ENCODE data around the gene ARF4. TPM values are rescaled to one million over a fixed set of nuclear protein-coding genes. Genes with fewer than 3 reads are reported as not detected.
A peak's percentile ranks its signal among the peaks of the same experiment; 100 is the strongest.

The ARF4 gene
- total and polyA plus RNA-seq, 2 experiments from 2014 or later, result 144 to 249 TPM

DNA sequence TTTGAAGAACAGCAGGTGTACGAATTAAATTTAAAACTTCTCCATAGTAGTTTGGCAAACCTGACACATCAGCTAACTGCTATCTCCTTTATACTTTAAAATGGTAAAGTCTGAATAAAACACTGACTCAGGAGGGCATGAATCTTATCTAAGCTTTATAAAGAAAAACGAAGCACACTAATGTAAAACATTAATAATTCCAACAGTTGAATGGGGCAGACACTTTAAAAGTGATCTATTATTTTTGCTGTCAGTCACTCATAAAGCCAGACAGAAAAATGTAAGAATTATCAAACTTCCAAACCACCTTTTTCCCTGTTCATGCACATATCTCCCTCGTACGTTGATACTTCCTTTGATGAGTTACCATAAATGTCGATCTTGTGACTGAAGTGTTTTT lies 2.6 kb downstream of the ARF4 start:
- Histone ChIP-seq H3K4me3 (peak overlapping the region; percentile 87; the same call in 1 of the 2 replicates), H4K20me1 (replicated peaks; ENCODE audit: insufficient read depth) (peaks cover 47% of the 10 kb centered on the region), H3K4me1 (ENCODE audit: insufficient read depth) (peaks cover 18% of the 10 kb centered on the region), H3K79me2 (replicated peaks; ENCODE audit: insufficient read depth) (peaks cover 73% of the 10 kb centered on the region), H3K36me3 (ENCODE audit: insufficient read depth) (no peaks in the 10 kb centered on the region; the same call in 1 of the 2 replicates), H3K9me2 (ENCODE audit: insufficient read depth) (no peaks in the 10 kb centered on the region), H3K27me3 (ENCODE audit: insufficient read depth) (no peaks in the 10 kb centered on the region), H3F3A (replicated peaks; ENCODE audit: low read depth) (0 out of 2 replicates have a peak, but pooled peaks cover 5% of the 10 kb centered on the region), H3K27ac (ENCODE audit: low read depth) (no peak overlapping the region), H2AFZ (no peak overlapping the region), H3K4me2 (peak overlapping the region; percentile 88)
- H3K27ac Mint-ChIP-seq, result no peak overlapping the region
- no peak for DNase-seq (ENCODE audit: low spot score)
- TF ChIP-seq CREB1 (CRISPR knock-in tag; IDR thresholded peaks at IDR 0.05; ENCODE audit: low read depth) (no peak), EZH2phosphoT487 (IDR thresholded peaks at IDR 0.05; ENCODE audit: unreplicated experiment) (no peak)
- ATAC-seq, result no peak
- H3K4me1 Mint-ChIP-seq, result peaks cover 25% of the 10 kb centered on the region
- H3K9me3 Mint-ChIP-seq, result no peaks in the 10 kb centered on the region; the same call in 2 of the 3 replicates
- peak overlapping the region; percentile 96 for H3K4me3 Mint-ChIP-seq
- peaks cover 11% of the 10 kb centered on the region for H3K27me3 Mint-ChIP-seq (ENCODE audit: insufficient read depth, low read depth, poor library complexity)
- H3K36me3 Mint-ChIP-seq (ENCODE audit: low read depth), result peaks cover 34% of the 10 kb centered on the region

DNA sequence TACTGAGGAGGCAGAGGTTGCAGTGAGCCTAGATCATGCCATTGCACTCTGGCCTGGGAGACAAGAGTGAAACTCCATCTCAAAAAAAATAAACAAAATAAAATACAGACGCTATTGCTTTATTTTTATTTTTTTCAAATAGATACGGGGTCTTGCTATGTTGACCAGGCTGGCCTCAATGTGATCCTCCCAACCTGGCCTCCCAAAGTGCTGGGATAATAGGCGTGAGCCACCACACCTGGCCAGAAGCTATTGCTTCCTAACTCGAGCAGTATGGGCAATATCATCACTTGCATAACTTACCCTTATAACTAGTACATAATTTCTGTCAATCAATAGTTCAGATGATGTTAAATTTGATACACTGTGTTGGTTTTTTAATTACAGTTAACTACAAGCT lies 3.0 kb downstream of the ARF4 start:
- H3K27ac Mint-ChIP-seq, result no peak overlapping the region

More for the DNA sequence above, 3.0 kb downstream of the ARF4 start:
- peak overlapping the region; percentile 88; the same call in 1 of the 2 replicates for H3K4me2 ChIP-seq
- Mint-ChIP-seq H3K4me1 (peaks cover 22% of the 10 kb centered on the region), H3K4me3 (no peak overlapping the region; the same call in 2 of the 3 replicates), H3K27me3 (ENCODE audit: insufficient read depth, low read depth, poor library complexity) (peaks cover 11% of the 10 kb centered on the region), H3K9me3 (no peaks in the 10 kb centered on the region; the same call in 2 of the 3 replicates), H3K36me3 (ENCODE audit: low read depth) (peaks cover 34% of the 10 kb centered on the region)
- TF ChIP-seq, protein P1, sequence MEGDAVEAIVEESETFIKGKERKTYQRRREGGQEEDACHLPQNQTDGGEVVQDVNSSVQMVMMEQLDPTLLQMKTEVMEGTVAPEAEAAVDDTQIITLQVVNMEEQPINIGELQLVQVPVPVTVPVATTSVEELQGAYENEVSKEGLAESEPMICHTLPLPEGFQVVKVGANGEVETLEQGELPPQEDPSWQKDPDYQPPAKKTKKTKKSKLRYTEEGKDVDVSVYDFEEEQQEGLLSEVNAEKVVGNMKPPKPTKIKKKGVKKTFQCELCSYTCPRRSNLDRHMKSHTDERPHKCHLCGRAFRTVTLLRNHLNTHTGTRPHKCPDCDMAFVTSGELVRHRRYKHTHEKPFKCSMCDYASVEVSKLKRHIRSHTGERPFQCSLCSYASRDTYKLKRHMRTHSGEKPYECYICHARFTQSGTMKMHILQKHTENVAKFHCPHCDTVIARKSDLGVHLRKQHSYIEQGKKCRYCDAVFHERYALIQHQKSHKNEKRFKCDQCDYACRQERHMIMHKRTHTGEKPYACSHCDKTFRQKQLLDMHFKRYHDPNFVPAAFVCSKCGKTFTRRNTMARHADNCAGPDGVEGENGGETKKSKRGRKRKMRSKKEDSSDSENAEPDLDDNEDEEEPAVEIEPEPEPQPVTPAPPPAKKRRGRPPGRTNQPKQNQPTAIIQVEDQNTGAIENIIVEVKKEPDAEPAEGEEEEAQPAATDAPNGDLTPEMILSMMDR (conservative IDR thresholded peaks at IDR 0.05; ENCODE audit: low read depth in 2 of 2), result no peak
- TF ChIP-seq ZNF331 (CRISPR knock-in tag; IDR thresholded peaks at IDR 0.05; ENCODE audit: low read depth) (no peak), EZH2 (IDR thresholded peaks at IDR 0.05; ENCODE audit: low read depth, unreplicated experiment) (no peak), POLR2AphosphoS5 (IDR thresholded peaks at IDR 0.05; ENCODE audit: low read depth) (no peak), EZH2phosphoT487 (IDR thresholded peaks at IDR 0.05; ENCODE audit: unreplicated experiment) (no peak), CREB1 (CRISPR knock-in tag; IDR thresholded peaks at IDR 0.05; ENCODE audit: low read depth) (no peak), ZNF114 (CRISPR knock-in tag; IDR thresholded peaks at IDR 0.05) (no peak), JUNB (IDR thresholded peaks at IDR 0.05; ENCODE audit: unreplicated experiment) (no peak), NANOG (IDR thresholded peaks at IDR 0.05; ENCODE audit: borderline replicate concordance) (no peak), STAT1 (IDR thresholded peaks at IDR 0.05; ENCODE audit: unreplicated experiment) (no peak)
- TF ChIP-seq, protein P2, sequence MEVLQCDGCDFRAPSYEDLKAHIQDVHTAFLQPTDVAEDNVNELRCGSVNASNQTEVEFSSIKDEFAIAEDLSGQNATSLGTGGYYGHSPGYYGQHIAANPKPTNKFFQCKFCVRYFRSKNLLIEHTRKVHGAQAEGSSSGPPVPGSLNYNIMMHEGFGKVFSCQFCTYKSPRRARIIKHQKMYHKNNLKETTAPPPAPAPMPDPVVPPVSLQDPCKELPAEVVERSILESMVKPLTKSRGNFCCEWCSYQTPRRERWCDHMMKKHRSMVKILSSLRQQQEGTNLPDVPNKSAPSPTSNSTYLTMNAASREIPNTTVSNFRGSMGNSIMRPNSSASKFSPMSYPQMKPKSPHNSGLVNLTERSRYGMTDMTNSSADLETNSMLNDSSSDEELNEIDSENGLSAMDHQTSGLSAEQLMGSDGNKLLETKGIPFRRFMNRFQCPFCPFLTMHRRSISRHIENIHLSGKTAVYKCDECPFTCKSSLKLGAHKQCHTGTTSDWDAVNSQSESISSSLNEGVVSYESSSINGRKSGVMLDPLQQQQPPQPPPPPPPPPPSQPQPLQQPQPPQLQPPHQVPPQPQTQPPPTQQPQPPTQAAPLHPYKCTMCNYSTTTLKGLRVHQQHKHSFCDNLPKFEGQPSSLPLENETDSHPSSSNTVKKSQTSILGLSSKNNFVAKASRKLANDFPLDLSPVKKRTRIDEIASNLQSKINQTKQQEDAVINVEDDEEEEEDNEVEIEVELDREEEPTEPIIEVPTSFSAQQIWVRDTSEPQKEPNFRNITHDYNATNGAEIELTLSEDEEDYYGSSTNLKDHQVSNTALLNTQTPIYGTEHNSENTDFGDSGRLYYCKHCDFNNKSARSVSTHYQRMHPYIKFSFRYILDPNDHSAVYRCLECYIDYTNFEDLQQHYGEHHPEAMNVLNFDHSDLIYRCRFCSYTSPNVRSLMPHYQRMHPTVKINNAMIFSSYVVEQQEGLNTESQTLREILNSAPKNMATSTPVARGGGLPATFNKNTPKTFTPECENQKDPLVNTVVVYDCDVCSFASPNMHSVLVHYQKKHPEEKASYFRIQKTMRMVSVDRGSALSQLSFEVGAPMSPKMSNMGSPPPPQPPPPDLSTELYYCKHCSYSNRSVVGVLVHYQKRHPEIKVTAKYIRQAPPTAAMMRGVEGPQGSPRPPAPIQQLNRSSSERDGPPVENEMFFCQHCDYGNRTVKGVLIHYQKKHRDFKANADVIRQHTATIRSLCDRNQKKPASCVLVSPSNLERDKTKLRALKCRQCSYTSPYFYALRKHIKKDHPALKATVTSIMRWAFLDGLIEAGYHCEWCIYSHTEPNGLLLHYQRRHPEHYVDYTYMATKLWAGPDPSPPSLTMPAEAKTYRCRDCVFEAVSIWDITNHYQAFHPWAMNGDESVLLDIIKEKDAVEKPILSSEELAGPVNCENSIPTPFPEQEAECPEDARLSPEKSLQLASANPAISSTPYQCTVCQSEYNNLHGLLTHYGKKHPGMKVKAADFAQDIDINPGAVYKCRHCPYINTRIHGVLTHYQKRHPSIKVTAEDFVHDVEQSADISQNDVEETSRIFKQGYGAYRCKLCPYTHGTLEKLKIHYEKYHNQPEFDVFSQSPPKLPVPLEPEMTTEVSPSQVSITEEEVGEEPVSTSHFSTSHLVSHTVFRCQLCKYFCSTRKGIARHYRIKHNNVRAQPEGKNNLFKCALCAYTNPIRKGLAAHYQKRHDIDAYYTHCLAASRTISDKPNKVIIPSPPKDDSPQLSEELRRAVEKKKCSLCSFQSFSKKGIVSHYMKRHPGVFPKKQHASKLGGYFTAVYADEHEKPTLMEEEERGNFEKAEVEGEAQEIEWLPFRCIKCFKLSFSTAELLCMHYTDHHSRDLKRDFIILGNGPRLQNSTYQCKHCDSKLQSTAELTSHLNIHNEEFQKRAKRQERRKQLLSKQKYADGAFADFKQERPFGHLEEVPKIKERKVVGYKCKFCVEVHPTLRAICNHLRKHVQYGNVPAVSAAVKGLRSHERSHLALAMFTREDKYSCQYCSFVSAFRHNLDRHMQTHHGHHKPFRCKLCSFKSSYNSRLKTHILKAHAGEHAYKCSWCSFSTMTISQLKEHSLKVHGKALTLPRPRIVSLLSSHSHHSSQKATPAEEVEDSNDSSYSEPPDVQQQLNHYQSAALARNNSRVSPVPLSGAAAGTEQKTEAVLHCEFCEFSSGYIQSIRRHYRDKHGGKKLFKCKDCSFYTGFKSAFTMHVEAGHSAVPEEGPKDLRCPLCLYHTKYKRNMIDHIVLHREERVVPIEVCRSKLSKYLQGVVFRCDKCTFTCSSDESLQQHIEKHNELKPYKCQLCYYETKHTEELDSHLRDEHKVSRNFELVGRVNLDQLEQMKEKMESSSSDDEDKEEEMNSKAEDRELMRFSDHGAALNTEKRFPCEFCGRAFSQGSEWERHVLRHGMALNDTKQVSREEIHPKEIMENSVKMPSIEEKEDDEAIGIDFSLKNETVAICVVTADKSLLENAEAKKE (CRISPR knock-in tag; IDR thresholded peaks at IDR 0.05), result no peak
- TF ChIP-seq, protein P3, sequence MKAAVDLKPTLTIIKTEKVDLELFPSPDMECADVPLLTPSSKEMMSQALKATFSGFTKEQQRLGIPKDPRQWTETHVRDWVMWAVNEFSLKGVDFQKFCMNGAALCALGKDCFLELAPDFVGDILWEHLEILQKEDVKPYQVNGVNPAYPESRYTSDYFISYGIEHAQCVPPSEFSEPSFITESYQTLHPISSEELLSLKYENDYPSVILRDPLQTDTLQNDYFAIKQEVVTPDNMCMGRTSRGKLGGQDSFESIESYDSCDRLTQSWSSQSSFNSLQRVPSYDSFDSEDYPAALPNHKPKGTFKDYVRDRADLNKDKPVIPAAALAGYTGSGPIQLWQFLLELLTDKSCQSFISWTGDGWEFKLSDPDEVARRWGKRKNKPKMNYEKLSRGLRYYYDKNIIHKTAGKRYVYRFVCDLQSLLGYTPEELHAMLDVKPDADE (IDR thresholded peaks at IDR 0.05), result no peak
- no peak overlapping the region for H2AFZ ChIP-seq
- peaks cover 77% of the 10 kb centered on the region for H3K79me2 ChIP-seq (replicated peaks; ENCODE audit: insufficient read depth)
- H3K9me2 ChIP-seq (ENCODE audit: insufficient read depth), result no peaks in the 10 kb centered on the region
- no peak for ATAC-seq
- H3K4me1 ChIP-seq (ENCODE audit: insufficient read depth), result peaks cover 14% of the 10 kb centered on the region
- H3K36me3 ChIP-seq (ENCODE audit: insufficient read depth), result no peaks in the 10 kb centered on the region; the same call in 1 of the 2 replicates
- H3F3A ChIP-seq (replicated peaks; ENCODE audit: low read depth), result 0 out of 2 replicates have a peak, but pooled peaks cover 5% of the 10 kb centered on the region
- DNase-seq (ENCODE audit: low spot score), result no peak
- H4K20me1 ChIP-seq (replicated peaks; ENCODE audit: insufficient read depth), result peaks cover 47% of the 10 kb centered on the region
- H3K27me3 ChIP-seq (ENCODE audit: insufficient read depth), result no peaks in the 10 kb centered on the region
- no peak overlapping the region for H3K4me3 ChIP-seq
- no peak overlapping the region for H3K27ac ChIP-seq (ENCODE audit: low read depth)

Data from GM23338 (cell line).